GM12874 (cell line): ENCODE data around the gene CEACAM20.

Experiments used
- TF ChIP-seq, protein P1 (sequence below): IDR thresholded peaks from 2 replicates; pipeline ENCODE4 v1.5.1; 2011; ENCODE audit warnings: low read depth, mild to moderate bottlenecking, control low read depth, low read length, moderate library complexity; ENCODE audit not compliant: insufficient read depth

The CEACAM20 gene

DNA sequence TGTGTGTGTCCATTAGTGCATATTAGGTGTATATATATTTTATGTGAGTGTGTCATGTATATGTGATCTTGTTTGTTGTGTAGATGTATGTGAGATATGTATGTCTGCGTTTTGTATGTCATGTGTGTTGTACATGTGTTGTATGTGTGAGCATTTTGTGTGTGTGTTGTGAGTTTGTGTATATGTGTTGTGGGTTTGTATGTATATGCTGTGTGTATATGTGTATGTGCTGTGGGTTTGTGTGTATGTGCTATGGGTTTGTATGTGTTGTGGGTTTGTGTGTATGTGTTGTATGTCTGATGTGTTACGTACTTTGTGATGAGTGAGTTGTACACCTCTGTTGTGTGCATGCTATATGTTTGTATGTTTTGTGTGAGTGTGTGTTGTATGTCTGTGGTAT lies 8.1 kb downstream of the CEACAM20 start:
- TF ChIP-seq, protein P1, sequence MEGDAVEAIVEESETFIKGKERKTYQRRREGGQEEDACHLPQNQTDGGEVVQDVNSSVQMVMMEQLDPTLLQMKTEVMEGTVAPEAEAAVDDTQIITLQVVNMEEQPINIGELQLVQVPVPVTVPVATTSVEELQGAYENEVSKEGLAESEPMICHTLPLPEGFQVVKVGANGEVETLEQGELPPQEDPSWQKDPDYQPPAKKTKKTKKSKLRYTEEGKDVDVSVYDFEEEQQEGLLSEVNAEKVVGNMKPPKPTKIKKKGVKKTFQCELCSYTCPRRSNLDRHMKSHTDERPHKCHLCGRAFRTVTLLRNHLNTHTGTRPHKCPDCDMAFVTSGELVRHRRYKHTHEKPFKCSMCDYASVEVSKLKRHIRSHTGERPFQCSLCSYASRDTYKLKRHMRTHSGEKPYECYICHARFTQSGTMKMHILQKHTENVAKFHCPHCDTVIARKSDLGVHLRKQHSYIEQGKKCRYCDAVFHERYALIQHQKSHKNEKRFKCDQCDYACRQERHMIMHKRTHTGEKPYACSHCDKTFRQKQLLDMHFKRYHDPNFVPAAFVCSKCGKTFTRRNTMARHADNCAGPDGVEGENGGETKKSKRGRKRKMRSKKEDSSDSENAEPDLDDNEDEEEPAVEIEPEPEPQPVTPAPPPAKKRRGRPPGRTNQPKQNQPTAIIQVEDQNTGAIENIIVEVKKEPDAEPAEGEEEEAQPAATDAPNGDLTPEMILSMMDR = no peak

DNA sequence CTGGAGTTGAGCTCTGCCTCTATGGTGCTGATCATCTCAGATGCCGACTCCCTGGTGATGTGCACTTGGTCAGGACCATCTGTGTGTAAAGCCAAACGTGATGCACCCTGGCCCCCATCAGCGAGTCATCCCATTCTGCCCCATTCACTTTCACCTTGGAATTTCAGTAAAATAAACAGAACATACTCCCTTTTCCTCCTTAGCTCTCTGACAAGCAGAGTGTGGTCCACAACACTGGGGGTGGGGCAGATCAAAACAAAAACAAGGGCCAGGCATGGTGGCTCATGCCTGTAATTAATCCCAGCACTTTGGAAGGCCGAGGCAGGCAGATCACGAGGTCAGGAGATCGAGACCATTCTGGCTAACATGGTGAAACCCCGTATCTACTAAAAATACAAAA lies 12.3 kb downstream of the CEACAM20 start:
- TF ChIP-seq, protein P1 = no peak

DNA sequence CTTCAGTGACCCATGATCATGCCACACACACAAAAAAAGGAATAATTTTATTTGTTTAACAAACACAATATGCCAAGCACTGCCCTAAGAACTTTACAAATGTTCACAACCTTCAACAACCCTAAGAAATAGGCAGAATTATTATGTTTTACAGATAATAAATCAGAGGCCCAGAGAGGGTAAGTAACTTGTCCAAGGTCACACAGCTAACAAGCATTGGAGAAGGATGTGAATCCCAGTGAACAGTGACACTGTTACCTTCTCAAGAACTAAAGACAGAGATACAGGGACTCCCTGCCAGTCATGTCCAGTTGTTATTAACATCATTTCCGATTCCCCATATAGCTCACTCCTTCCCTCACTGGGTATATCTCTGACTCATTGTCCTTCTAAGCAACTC lies 13.6 kb downstream of the CEACAM20 start:
- TF ChIP-seq, protein P1 = no peak

DNA sequence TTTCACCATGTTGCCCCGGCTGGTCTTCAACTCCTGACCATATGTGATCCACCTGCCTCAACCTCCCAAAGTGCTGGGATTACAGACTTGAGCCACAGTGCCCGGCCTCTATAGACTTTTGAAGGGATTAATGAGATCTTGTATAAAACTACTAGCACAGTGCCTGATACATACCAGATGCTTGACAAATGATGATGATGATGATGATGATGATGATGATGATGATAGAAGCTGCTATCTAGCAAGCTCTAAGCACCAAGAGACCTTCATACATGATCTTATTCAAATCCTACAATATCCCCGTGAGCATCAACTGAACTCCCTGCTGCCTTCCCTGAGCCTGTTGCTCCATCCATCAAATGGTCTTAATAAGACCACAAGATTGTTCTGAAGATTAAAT lies 14.4 kb downstream of the CEACAM20 start:
- TF ChIP-seq, protein P1 = no peak

DNA sequence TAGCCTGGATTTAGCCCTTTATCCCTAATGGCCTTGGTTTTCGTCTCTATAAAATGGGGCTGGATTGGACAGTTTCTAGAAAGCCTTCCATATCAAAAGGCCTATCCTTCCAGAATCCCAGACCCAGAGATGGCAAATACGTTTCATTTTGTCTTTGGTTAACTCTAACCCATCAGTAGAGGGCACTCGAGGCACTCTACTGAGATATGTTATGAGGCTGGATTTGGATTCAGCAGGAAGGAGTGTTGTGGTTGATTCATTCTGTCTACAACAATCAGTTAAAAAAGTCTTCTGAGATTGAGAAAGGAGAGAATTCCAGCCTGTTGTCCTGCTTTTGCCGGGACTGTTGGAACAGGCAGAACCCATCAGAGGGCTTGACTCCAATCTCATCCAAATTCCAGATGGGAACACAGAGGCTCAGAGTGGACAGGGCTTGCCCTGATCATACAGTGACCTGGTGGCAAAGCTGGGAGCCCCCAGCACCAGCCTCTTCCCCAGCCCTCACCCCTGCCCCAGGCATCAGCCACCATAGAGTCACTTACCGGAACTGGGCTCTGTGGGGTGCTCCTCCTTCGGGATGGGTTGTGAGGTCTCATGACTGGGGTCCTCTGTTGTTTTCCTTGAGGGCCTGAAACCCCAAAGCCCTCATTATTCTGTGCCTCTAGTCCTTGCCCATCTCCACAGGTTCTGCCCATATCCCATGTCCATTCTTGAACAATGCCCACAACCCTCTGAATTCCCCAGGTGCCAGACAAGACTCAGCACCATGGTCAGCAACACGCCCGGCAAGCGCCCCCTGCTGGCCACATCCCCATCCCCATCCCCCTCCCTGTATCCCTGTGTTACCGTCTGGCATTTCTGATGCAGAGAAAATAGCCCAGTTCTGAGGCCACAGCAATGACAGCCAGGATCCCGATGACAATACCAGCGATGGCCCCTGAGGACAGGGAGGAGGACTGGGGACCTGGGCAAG lies 16.9 kb downstream of the CEACAM20 start:
- TF ChIP-seq, protein P1 = peak; percentile 44; the same call in 1 of the 2 replicates

DNA sequence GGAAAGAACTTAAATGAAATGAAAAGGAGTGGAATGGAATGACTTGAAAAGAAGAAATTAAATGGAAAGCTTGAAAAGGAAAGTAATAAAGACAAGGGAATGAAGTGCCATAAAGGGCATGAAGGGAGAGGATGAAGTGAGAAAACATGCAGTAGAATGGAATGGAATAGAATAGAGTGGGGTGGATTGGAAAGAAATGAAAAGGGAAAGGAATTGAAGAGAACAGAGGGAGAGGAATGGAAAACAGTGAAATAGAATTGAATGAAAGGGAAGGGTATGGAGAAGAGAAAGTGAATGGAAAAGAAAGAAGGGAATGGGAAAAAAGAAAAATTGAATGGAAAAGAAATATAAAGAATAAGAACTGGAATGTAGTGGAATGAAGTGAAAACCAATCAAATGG lies 20.0 kb downstream of the CEACAM20 start:
- TF ChIP-seq, protein P1 = no peak

DNA sequence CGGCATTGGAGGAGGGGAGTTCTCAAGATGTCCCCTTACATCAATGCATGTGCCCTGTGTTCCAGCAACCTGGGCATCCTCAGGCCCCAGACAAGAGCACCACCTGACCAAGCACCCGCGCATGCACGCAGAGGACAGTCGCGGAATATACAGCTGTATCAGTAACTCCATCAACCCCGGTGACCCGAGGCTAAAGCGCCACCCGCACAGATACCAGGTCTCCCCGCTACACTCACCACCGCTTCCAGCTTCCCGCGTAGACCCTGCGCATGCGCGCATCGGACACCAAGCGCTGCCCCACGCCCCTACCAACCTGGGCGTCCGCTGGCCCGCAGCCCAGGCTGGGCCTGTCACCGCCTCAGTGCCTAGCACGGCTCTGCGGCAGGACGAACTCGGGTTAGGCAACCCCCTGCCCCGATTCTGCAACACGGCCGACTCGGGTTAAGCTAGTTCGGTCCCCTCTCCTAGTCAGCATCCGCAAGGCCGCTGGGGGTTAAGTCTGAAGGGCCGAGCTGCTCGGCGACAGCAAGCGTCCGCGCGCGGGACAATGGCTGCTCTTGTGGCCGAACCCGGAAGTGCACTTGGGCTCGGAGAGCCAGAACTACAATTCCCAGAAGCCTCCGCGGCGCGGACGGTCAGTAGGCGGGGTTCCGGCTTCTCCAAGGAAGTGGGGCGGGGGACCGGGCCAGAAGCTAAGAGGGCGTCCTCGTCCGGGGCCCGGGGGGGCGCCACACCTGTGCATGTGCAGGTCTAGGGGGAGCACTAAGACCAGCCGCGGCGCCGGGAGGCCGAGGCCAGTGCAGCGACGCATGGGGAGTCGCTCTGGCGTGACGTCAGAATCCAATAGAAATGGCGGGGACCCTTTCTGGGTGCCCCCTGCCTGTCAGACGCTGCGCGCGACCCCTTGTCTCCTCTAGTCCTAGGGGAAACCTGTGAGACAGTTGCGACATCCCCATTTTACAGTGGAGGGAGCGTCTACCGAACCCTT lies 29.2 kb downstream of the CEACAM20 start, which contains the start of gene ZNF180:
TSS of gene ZNF180 (minus strand) at position 561 of the 988 bp plus-strand sequence. CDS start 3,188 bp downstream, outside the sequence.
- TF ChIP-seq, protein P1 = no peak
